HUES48 (cell line): ENCODE data around the gene CDH26.

Experiments used
- H3K27ac ChIP-seq: one replicate; pipeline ENCODE4 v1.7.0; 2013; ENCODE audit warnings: low read depth, low read length, inconsistent platforms
- H3K27me3 ChIP-seq: 2 replicates; pipeline ENCODE4 v1.6.1; 2013; ENCODE audit warnings: mild to moderate bottlenecking, low read length; ENCODE audit not compliant: control insufficient read depth, insufficient read depth
- H3K36me3 ChIP-seq: 2 replicates; pipeline ENCODE4 v1.6.1; 2013; ENCODE audit warnings: low read length; ENCODE audit not compliant: control insufficient read depth, insufficient read depth
- H3K4me1 ChIP-seq: 2 replicates; pipeline ENCODE4 v1.6.1; 2013; ENCODE audit warnings: mild to moderate bottlenecking, low read length; ENCODE audit not compliant: control insufficient read depth, insufficient read depth
- H3K4me3 ChIP-seq: 2 replicates; pipeline ENCODE4 v1.5.1; 2013; ENCODE audit warnings: mild to moderate bottlenecking, low read depth, low read length
- H3K9ac ChIP-seq: 2 replicates; pipeline ENCODE4 v1.6.1; 2013; ENCODE audit warnings: mild to moderate bottlenecking, low read depth, low read length, moderate library complexity
- H3K9me3 ChIP-seq: 2 replicates; pipeline ENCODE4 v1.6.1; 2013; ENCODE audit warnings: low read length; ENCODE audit not compliant: control insufficient read depth, insufficient read depth

Gene CDH26

GRCh38 chr20:59933849-59934585, 24.2 kb upstream of the CDH26 start:
- H3K4me1 ChIP-seq: peaks cover 8% of the 10 kb centered on the region
- H3K36me3 ChIP-seq: no peaks in the 10 kb centered on the region
- peaks cover 34% of the 10 kb centered on the region for H3K27me3 ChIP-seq
- H3K4me3 ChIP-seq: peak overlapping the region; percentile 57
- H3K27ac ChIP-seq: no peak overlapping the region
- no peak overlapping the region for H3K9ac ChIP-seq
- H3K9me3 ChIP-seq: peaks cover 2% of the 10 kb centered on the region

DNA sequence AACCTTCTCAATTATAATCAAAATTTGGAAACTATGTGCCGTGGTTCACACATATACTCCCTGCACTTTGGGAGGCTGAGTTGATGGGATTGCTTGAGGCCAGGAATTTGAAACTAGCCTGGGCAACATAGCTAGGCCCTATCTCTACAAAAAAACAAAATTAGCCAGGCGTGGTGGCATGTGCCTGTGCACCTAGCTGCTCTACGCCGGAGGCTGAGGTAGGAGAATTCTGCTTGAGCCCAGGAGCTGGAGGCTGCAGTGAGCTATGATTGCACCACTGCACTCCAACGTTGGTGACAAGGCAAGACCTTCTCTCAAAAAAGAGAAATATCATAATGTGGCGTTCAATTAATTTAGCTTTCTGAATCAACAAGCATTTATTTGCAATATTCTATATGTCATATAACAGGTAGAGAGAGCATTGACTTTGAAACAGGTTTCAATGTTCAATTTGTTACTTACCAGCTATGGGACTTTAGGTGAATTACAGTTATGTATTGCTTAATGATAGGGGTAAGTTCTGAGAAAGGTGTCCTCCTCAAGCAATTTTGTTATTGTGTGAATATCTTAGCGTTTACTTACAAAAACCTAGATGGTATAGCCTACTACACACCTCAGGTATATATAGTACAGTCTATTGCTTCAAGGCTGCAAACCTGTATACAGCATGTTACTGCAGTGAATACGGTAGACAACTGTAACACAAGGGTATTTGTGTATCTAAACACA, 22.6 kb upstream of the CDH26 start:
- peaks cover 8% of the 10 kb centered on the region for H3K4me1 ChIP-seq
- peaks cover 5% of the 10 kb centered on the region for H3K9me3 ChIP-seq
- H3K4me3 ChIP-seq: no peak overlapping the region
- no peaks in the 10 kb centered on the region for H3K36me3 ChIP-seq
- H3K9ac ChIP-seq: no peak overlapping the region
- H3K27ac ChIP-seq: no peak overlapping the region
- H3K27me3 ChIP-seq: peaks cover 38% of the 10 kb centered on the region

DNA sequence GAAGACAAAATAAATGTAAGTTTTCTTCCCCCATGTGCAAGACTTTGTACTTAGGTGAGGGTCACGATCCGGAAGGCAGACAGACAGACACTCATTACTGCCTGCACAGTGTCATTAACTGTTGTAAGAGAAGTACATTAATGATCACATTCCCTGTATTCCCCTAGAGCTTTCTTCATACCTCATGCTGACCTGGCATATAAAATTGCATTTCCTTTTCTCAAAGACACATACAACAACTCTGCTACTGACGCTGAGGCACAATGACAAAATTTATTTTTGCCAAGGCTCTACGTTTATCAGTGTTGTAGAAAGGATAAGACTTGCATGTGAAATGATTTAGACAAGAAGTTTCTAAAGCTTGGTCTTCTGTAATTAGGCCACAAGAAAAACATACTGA, 21.8 kb upstream of the CDH26 start:
- H3K4me1 ChIP-seq: peaks cover 13% of the 10 kb centered on the region
- peaks cover 5% of the 10 kb centered on the region for H3K9me3 ChIP-seq
- H3K27ac ChIP-seq: no peak overlapping the region

GRCh38 chr20:59937150-59937549, 21.1 kb upstream of the CDH26 start:
- H3K4me1 ChIP-seq: peaks cover 12% of the 10 kb centered on the region
- peaks cover 38% of the 10 kb centered on the region for H3K27me3 ChIP-seq
- H3K27ac ChIP-seq: no peak overlapping the region
- no peak overlapping the region for H3K9ac ChIP-seq
- no peak overlapping the region for H3K4me3 ChIP-seq
- peaks cover 5% of the 10 kb centered on the region for H3K36me3 ChIP-seq
- peaks cover 5% of the 10 kb centered on the region for H3K9me3 ChIP-seq

More for the DNA sequence above, 21.8 kb upstream of the CDH26 start:
- Histone ChIP-seq H3K27me3 (peaks cover 38% of the 10 kb centered on the region), H3K9ac (no peak overlapping the region), H3K4me3 (no peak overlapping the region), H3K36me3 (no peaks in the 10 kb centered on the region)

DNA sequence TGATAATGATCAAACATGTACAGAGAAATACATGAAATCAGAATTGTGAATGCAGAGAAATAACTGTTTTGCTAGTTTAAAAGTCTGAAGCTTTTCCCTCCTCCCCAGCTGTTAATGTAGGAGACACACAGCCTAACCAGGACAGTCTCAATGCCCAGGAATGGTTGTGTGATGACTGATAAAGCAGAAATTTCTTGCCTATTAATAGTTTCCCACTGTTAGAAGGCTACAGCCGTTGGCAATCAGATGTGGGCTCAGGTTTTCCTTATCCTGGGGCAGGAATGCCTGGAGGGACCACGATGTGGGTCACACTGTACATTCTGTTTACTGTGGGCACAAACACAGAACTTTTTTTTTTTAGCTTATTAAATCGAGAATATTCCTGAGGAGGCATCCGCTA, 20.0 kb upstream of the CDH26 start:
- peaks cover 12% of the 10 kb centered on the region for H3K4me1 ChIP-seq
- H3K27ac ChIP-seq: no peak overlapping the region
- H3K36me3 ChIP-seq: peaks cover 15% of the 10 kb centered on the region
- no peak overlapping the region for H3K4me3 ChIP-seq
- H3K27me3 ChIP-seq: peaks cover 33% of the 10 kb centered on the region
- no peak overlapping the region for H3K9ac ChIP-seq
- peaks cover 5% of the 10 kb centered on the region for H3K9me3 ChIP-seq

DNA sequence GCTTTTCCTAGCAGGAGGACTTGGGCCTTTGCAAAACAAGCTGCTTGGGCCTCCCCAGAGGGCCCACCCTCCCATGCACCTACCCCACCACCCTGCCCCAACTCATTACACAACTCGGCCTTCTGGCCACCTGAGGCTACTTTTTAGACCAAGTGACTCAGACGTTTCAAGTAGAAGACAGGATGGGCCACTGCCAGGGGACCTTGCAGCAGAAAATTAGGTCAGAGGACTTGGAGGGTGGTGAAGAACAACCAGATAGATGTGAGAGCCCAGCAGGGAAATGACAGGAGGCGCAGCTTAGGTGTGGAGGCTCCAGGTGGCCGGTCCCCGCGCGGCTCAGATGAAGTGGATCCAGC, 19.5 kb upstream of the CDH26 start:
- peaks cover 12% of the 10 kb centered on the region for H3K4me1 ChIP-seq
- H3K27me3 ChIP-seq: peaks cover 33% of the 10 kb centered on the region
- peaks cover 5% of the 10 kb centered on the region for H3K9me3 ChIP-seq
- no peak overlapping the region for H3K9ac ChIP-seq
- no peak overlapping the region for H3K4me3 ChIP-seq
- peaks cover 20% of the 10 kb centered on the region for H3K36me3 ChIP-seq
- no peak overlapping the region for H3K27ac ChIP-seq

- H3K9ac ChIP-seq: 0 out of 2 replicates have a peak overlapping the region, but pooled peaks have one; percentile 91
- peaks cover 5% of the 10 kb centered on the region for H3K9me3 ChIP-seq
- peaks cover 26% of the 10 kb centered on the region for H3K36me3 ChIP-seq
- peaks cover 31% of the 10 kb centered on the region for H3K27me3 ChIP-seq
- peaks cover 10% of the 10 kb centered on the region for H3K4me1 ChIP-seq
- peak overlapping the region; percentile 92 for H3K27ac ChIP-seq
- H3K4me3 ChIP-seq: peak overlapping the region; percentile 75
Measured at GRCh38 chr20:59939052-59939878, 19.0 kb upstream of the CDH26 start.

DNA sequence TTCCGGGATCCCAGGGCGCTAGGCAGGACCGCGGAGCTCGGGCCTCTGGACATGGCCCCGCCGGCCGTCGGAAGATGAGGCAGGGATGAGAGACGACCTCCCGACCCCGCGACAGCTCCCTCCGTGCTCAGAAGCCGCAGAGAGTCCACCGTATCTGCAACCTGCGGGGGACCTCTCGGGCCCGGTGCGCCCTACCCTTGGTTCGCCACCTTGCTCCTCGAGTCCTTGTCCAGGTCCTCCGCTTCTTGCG, 18.4 kb upstream of the CDH26 start:
- H3K4me3 ChIP-seq: peak overlapping the region; percentile 75
- peak overlapping the region; percentile 92 for H3K27ac ChIP-seq
- peaks cover 11% of the 10 kb centered on the region for H3K4me1 ChIP-seq
- H3K27me3 ChIP-seq: peaks cover 25% of the 10 kb centered on the region
- H3K36me3 ChIP-seq: peaks cover 31% of the 10 kb centered on the region
- H3K9ac ChIP-seq: 0 out of 2 replicates have a peak overlapping the region, but pooled peaks have one; percentile 91
- peaks cover 5% of the 10 kb centered on the region for H3K9me3 ChIP-seq

DNA sequence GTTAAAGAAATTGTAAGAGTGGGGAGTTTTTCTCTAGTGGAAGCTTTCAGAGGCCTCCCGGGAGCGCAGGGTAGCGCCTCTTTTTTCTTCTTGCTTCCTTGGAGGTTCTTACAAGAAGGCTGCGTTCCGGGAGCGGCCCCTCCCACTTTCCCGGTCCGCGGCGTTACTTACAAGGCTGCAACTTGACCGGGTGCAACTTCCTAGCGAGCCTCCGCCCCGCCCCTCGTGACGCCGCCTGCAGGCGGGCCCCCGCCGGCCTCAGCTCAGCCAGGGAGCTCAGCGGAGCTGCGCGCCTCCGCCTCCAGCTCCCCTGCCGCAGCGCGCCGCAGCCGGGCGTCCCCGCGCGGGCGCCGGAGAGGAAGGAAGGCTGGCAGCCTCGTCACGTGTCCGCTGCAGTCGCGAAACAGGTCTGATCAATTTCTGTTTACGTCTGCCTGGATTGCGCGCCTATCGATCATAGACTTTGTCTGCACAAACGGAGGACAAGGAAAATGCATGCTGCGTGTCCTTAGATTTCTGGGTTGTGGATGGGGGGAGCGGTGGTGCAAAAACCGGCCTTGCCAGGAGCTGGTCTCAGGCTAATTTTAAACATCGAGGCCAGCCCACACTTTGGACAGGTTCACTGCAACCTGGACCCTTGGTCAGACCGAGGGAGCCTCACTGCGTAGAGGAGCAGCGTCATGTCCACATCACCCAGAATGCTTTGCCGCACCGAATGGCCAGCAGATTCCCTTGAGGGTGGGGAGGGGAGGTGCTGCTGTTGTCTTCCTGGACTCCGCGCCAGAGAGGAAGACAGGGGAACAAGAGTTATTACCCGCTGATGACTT, 17.9 kb upstream of the CDH26 start, which contains the start of the genes FAM217B and PPP1R3D:
TSS of gene FAM217B (plus strand) at position 261 of the 827 bp plus-strand sequence. CDS start 3,555 bp downstream, outside the sequence.
TSS of gene PPP1R3D (minus strand) at position 177 of the 827 bp plus-strand sequence. CDS start 374 bp downstream, outside the sequence.
- Histone ChIP-seq H3K9me3 (peaks cover 5% of the 10 kb centered on the region), H3K27ac (peak within 1 kb of the TSS; percentile 92), H3K9ac (peak within 1 kb of the TSS; percentile 91), H3K27me3 (peaks cover 20% of the 10 kb centered on the region), H3K36me3 (peaks cover 37% of the 10 kb centered on the region), H3K4me3 (peak within 1 kb of the TSS; percentile 75), H3K4me1 (peaks cover 13% of the 10 kb centered on the region)

- Histone ChIP-seq H3K27ac (peak overlapping the region; percentile 92), H3K4me3 (peak overlapping the region; percentile 75), H3K36me3 (peaks cover 37% of the 10 kb centered on the region), H3K27me3 (peaks cover 17% of the 10 kb centered on the region), H3K9ac (peak overlapping the region; percentile 91), H3K4me1 (peaks cover 17% of the 10 kb centered on the region), H3K9me3 (peaks cover 5% of the 10 kb centered on the region)
Measured at GRCh38 chr20:59940956-59941294, 17.3 kb upstream of the CDH26 start.
